ENCODE measurements around the gene ACO2.

DNA sequence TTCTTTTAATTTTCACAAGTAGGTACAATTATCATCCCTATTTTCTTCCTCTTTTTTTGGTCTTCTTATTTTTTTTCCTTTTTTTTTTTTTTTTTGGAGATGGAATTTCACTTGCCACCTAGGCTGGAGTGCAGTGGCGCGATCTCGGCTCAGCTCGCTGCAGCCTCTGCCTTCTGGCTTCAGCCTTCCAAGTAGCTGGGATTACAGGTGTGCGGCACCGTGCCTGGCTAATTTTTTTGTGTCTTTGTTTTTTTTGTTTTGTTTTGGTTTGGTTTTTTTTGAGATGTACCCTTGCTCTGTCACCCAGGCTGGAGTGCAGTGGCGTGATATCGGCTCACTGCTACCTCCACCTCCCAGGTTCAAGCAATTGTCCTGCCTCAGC lies 39.0 kb upstream of the ACO2 start:
- TF ChIP-seq, protein P1, sequence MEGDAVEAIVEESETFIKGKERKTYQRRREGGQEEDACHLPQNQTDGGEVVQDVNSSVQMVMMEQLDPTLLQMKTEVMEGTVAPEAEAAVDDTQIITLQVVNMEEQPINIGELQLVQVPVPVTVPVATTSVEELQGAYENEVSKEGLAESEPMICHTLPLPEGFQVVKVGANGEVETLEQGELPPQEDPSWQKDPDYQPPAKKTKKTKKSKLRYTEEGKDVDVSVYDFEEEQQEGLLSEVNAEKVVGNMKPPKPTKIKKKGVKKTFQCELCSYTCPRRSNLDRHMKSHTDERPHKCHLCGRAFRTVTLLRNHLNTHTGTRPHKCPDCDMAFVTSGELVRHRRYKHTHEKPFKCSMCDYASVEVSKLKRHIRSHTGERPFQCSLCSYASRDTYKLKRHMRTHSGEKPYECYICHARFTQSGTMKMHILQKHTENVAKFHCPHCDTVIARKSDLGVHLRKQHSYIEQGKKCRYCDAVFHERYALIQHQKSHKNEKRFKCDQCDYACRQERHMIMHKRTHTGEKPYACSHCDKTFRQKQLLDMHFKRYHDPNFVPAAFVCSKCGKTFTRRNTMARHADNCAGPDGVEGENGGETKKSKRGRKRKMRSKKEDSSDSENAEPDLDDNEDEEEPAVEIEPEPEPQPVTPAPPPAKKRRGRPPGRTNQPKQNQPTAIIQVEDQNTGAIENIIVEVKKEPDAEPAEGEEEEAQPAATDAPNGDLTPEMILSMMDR (IDR thresholded peaks at IDR 0.05) = no peak
- TF ChIP-seq POLR2A (IDR thresholded peaks at IDR 0.05) (no peak), EP300 (IDR thresholded peaks at IDR 0.05) (no peak)

All from tibial nerve (tissue), 4 donors.